ENCODE results near the gene FHOD3.

The FHOD3 gene

DNA sequence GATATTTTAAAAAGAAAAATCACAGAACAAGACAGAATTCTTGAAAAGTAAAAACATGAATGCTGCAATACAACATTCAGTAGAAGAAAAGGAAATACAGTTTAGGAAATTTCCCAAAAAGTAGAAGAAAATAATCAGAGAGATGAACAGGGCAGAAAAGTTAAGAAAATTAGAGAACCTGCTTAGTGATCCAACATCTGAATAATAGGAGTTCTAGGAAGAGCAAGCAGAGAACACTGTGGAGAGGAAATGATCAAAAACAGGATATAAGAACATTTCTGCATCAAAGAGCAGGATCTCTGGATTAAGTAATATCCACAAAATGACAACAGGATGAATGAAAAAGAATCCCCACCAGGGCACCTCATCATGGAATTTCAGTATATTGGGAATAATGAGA lies 8.8 kb upstream of the FHOD3 start:
- TF ChIP-seq, protein P1, sequence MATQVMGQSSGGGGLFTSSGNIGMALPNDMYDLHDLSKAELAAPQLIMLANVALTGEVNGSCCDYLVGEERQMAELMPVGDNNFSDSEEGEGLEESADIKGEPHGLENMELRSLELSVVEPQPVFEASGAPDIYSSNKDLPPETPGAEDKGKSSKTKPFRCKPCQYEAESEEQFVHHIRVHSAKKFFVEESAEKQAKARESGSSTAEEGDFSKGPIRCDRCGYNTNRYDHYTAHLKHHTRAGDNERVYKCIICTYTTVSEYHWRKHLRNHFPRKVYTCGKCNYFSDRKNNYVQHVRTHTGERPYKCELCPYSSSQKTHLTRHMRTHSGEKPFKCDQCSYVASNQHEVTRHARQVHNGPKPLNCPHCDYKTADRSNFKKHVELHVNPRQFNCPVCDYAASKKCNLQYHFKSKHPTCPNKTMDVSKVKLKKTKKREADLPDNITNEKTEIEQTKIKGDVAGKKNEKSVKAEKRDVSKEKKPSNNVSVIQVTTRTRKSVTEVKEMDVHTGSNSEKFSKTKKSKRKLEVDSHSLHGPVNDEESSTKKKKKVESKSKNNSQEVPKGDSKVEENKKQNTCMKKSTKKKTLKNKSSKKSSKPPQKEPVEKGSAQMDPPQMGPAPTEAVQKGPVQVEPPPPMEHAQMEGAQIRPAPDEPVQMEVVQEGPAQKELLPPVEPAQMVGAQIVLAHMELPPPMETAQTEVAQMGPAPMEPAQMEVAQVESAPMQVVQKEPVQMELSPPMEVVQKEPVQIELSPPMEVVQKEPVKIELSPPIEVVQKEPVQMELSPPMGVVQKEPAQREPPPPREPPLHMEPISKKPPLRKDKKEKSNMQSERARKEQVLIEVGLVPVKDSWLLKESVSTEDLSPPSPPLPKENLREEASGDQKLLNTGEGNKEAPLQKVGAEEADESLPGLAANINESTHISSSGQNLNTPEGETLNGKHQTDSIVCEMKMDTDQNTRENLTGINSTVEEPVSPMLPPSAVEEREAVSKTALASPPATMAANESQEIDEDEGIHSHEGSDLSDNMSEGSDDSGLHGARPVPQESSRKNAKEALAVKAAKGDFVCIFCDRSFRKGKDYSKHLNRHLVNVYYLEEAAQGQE (IDR thresholded peaks at IDR 0.05; ENCODE audit: insufficient read depth in 1 of 2, low read depth in 2 of 2, low read length in 2 of 2) = no peak
- no peak for TF ChIP-seq TAF1 (IDR thresholded peaks at IDR 0.05; ENCODE audit: borderline replicate concordance, insufficient read depth, low read length)
- no peak for TF ChIP-seq FOXP2 (optimal IDR thresholded peaks at IDR 0.05; ENCODE audit: borderline replicate concordance, extremely low read depth, extremely low read length, insufficient read depth)
- no peak for TF ChIP-seq SIN3A (IDR thresholded peaks at IDR 0.05; ENCODE audit: borderline replicate concordance, insufficient read depth, low read length)
- TF ChIP-seq POLR2AphosphoS5 (IDR thresholded peaks at IDR 0.05; ENCODE audit: low read depth, low read length) = no peak

DNA sequence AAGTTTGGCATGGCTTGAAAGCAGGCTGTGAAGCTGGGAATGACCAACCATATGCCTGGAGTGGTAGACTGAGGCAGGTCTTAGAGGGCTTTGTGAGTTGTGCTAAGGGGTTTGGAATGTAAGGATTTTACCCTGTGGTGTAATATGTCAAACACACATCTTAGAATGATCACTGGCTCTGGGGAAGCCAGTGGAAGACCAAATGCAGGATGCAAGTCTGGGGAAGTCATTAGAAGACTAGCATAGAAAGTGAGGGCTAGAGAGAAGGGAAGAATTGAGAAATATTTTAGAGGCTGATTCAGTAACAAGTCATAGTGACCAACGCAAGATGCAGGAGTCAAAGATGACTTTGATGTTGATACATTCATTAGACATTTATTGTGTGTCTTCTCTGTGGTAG lies 3.5 kb upstream of the FHOD3 start:
- TF ChIP-seq TAF1 (IDR thresholded peaks at IDR 0.05; ENCODE audit: borderline replicate concordance, insufficient read depth, low read length) (no peak), SIN3A (IDR thresholded peaks at IDR 0.05; ENCODE audit: borderline replicate concordance, insufficient read depth, low read length) (no peak), FOXP2 (optimal IDR thresholded peaks at IDR 0.05; ENCODE audit: borderline replicate concordance, extremely low read depth, extremely low read length, insufficient read depth) (no peak), POLR2AphosphoS5 (IDR thresholded peaks at IDR 0.05; ENCODE audit: low read depth, low read length) (no peak)
- TF ChIP-seq, protein P1 (IDR thresholded peaks at IDR 0.05; ENCODE audit: insufficient read depth in 1 of 2, low read depth in 2 of 2, low read length in 2 of 2) = no peak

DNA sequence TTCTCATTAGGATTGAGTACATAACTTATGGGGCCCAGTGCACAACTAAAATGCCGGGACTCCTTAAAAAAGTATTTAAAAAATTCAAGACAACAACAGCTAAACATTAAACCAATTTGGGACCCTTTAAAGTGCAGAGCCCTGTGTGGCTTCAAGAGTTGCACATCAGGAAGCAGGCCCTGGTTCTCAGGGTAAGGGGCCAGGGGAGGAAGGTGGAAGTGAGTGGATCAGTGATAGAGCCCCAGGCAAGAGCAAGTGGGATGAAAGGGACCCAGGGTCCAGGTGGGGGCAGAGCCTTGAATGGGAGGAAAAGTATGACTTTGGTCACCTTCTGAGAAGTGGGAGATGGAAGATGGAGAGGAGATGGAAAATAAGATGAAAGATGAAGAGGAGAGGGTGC lies 2.3 kb upstream of the FHOD3 start:
- TF ChIP-seq TAF1 (IDR thresholded peaks at IDR 0.05; ENCODE audit: borderline replicate concordance, insufficient read depth, low read length) (no peak), FOXP2 (optimal IDR thresholded peaks at IDR 0.05; ENCODE audit: borderline replicate concordance, extremely low read depth, extremely low read length, insufficient read depth) (no peak), SIN3A (IDR thresholded peaks at IDR 0.05; ENCODE audit: borderline replicate concordance, insufficient read depth, low read length) (no peak), POLR2AphosphoS5 (IDR thresholded peaks at IDR 0.05; ENCODE audit: low read depth, low read length) (no peak)
- TF ChIP-seq, protein P1 (IDR thresholded peaks at IDR 0.05; ENCODE audit: insufficient read depth in 1 of 2, low read depth in 2 of 2, low read length in 2 of 2) = no peak

DNA sequence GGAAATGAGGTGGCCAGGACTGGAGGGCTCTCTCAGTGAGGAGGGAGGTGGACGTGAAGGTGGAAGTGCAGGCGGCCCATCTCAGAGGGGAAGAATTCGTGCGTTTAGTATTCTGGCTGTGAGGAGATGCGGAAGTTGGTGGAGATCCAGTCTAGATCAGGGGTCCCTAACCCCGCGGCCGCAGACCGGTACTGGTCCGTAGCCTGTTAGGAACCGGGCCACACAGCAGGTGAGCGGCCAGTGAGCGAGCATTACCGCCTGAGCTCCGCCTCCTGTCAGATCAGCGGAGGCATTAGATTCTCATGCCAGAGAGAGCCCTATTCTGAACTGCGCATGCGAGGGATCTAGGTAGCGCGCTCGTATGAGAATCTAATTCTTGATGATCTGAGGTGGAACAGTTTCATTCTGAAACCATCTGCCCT lies 1.6 kb upstream of the FHOD3 start:
- TF ChIP-seq FOXP2 (optimal IDR thresholded peaks at IDR 0.05; ENCODE audit: borderline replicate concordance, extremely low read depth, extremely low read length, insufficient read depth) (no peak), TAF1 (IDR thresholded peaks at IDR 0.05; ENCODE audit: borderline replicate concordance, insufficient read depth, low read length) (no peak), SIN3A (IDR thresholded peaks at IDR 0.05; ENCODE audit: borderline replicate concordance, insufficient read depth, low read length) (no peak), POLR2AphosphoS5 (IDR thresholded peaks at IDR 0.05; ENCODE audit: low read depth, low read length) (no peak)
- TF ChIP-seq, protein P1 (IDR thresholded peaks at IDR 0.05; ENCODE audit: insufficient read depth in 1 of 2, low read depth in 2 of 2, low read length in 2 of 2) = no peak

All from PFSK-1 (cell line).